H9 (cell line): ENCODE measurements around the gene SLF1. TPM values are rescaled to one million over a fixed set of nuclear protein-coding genes. Genes with fewer than 3 reads are reported as not detected.

ENCODE experiments used
- DNase-seq: peaks from one replicate; pipeline ENCODE4 v3.0.0-alpha.2; 2017
- H2AFZ ChIP-seq: one replicate; pipeline ENCODE4 v1.6.1; 2013; ENCODE audit warnings: mild to moderate bottlenecking, low read length, control low read depth, moderate library complexity
- H2AK5ac ChIP-seq: 2 replicates; pipeline ENCODE4 v1.6.1; 2013; ENCODE audit warnings: low read length, control low read depth, mixed read lengths; ENCODE audit not compliant: insufficient read length
- H2BK120ac ChIP-seq: one replicate; pipeline ENCODE4 v1.6.1; 2013; ENCODE audit warnings: low read depth, mild to moderate bottlenecking, low read length, control low read depth, inconsistent platforms; ENCODE audit not compliant: poor library complexity, severe bottlenecking
- H2BK12ac ChIP-seq: 2 replicates; pipeline ENCODE4 v1.6.1; 2013; ENCODE audit warnings: low read length, control low read depth, mixed read lengths, low read depth; ENCODE audit not compliant: insufficient read length
- H2BK15ac ChIP-seq: 2 replicates; pipeline ENCODE4 v1.6.1; 2013; ENCODE audit warnings: low read depth, low read length, control low read depth
- H2BK20ac ChIP-seq: one replicate; pipeline ENCODE4 v1.6.1; 2013; ENCODE audit warnings: low read depth, mild to moderate bottlenecking, low read length, control low read depth, inconsistent platforms; ENCODE audit not compliant: poor library complexity, severe bottlenecking
- H2BK5ac ChIP-seq: 2 replicates; pipeline ENCODE4 v1.6.1; 2013; ENCODE audit warnings: low read length, control low read depth, mixed read lengths; ENCODE audit not compliant: insufficient read length
- H3K14ac ChIP-seq: 2 replicates; pipeline ENCODE4 v1.6.1; 2013; ENCODE audit warnings: low read length, control low read depth; ENCODE audit not compliant: insufficient read depth
- H3K18ac ChIP-seq: 2 replicates; pipeline ENCODE4 v1.6.1; 2013; ENCODE audit warnings: low read depth, mild to moderate bottlenecking, mixed read lengths, low read length, control low read depth; ENCODE audit not compliant: insufficient read length
- H3K23ac ChIP-seq: 2 replicates; pipeline ENCODE4 v1.6.1; 2013; ENCODE audit warnings: low read length, control low read depth, mixed read lengths, low read depth; ENCODE audit not compliant: insufficient read length
- H3K23me2 ChIP-seq: 2 replicates; pipeline ENCODE4 v1.6.1; 2013; ENCODE audit warnings: low read depth, mild to moderate bottlenecking, mixed read lengths, low read length, control low read depth; ENCODE audit not compliant: insufficient read length, poor library complexity, severe bottlenecking
- H3K27ac ChIP-seq: 2 replicates; pipeline ENCODE4 v1.5.1; 2013; ENCODE audit warnings: low read length, control low read depth, mixed read lengths, low read depth; ENCODE audit not compliant: insufficient read length
- H3K27me3 ChIP-seq: 2 replicates; pipeline ENCODE4 v1.6.1; 2013; ENCODE audit warnings: low read length, control low read depth, inconsistent platforms; ENCODE audit not compliant: insufficient read depth
- H3K4ac ChIP-seq: 2 replicates; pipeline ENCODE4 v1.6.1; 2013; ENCODE audit warnings: low read depth, mild to moderate bottlenecking, control low read depth, inconsistent platforms, low read length, moderate library complexity
- H3K4me1 ChIP-seq: 2 replicates; pipeline ENCODE4 v1.6.1; 2013; ENCODE audit warnings: low read length, control low read depth, inconsistent platforms; ENCODE audit not compliant: insufficient read depth
- H3K4me2 ChIP-seq: 2 replicates; pipeline ENCODE4 v1.6.1; 2013; ENCODE audit warnings: low read length, control low read depth, mixed read lengths; ENCODE audit not compliant: insufficient read length, insufficient read depth
- H3K56ac ChIP-seq: 2 replicates; pipeline ENCODE4 v1.6.1; 2013; ENCODE audit warnings: low read depth, mild to moderate bottlenecking, mixed read lengths, low read length, control low read depth; ENCODE audit not compliant: insufficient read length
- H3K79me1 ChIP-seq: 2 replicates; pipeline ENCODE4 v1.6.1; 2013; ENCODE audit warnings: low read depth, mild to moderate bottlenecking, moderate library complexity, low read length, control low read depth, inconsistent platforms; ENCODE audit not compliant: insufficient read depth, poor library complexity, severe bottlenecking
- H3K79me2 ChIP-seq: 2 replicates; pipeline ENCODE4 v1.6.1; 2013; ENCODE audit warnings: low read length, control low read depth, inconsistent platforms; ENCODE audit not compliant: insufficient read depth
- H3K9ac ChIP-seq: 2 replicates; pipeline ENCODE4 v1.6.1; 2013; ENCODE audit warnings: low read length, control low read depth, mixed read lengths; ENCODE audit not compliant: insufficient read length; ENCODE audit errors: extremely low read depth
- H3K9me3 ChIP-seq: one replicate; pipeline ENCODE4 v1.6.1; 2013; ENCODE audit warnings: low read depth, low read length, inconsistent platforms; ENCODE audit not compliant: control insufficient read depth
- H3T11ph ChIP-seq: one replicate; pipeline ENCODE4 v1.6.1; 2013; ENCODE audit warnings: mild to moderate bottlenecking, low read length, control low read depth, inconsistent platforms
- H4K20me1 ChIP-seq: one replicate; pipeline ENCODE4 v1.6.1; 2013; ENCODE audit not compliant: control insufficient read depth, insufficient read length, insufficient read depth
- H4K5ac ChIP-seq: 2 replicates; pipeline ENCODE4 v1.6.1; 2013; ENCODE audit warnings: low read depth, mild to moderate bottlenecking, mixed read lengths, low read length, control low read depth; ENCODE audit not compliant: insufficient read length
- H4K8ac ChIP-seq: replicated peaks from 2 replicates; pipeline ENCODE4 v1.6.1; 2013; ENCODE audit warnings: low read length, control low read depth, mixed read lengths, low read depth; ENCODE audit not compliant: insufficient read length
- H4K91ac ChIP-seq: 2 replicates; pipeline ENCODE4 v1.6.1; 2013; ENCODE audit warnings: low read depth, mild to moderate bottlenecking, moderate library complexity, mixed read lengths, low read length, control low read depth; ENCODE audit not compliant: insufficient read length
- H3K27ac Mint-ChIP-seq, 3 experiments: 2 replicates in 2 of 3; 3 replicates in 1 of 3; pipeline ENCODE4 v1.8.0; 2020 to 2021; ENCODE audit warnings: mixed read lengths in 3 of 3, mild to moderate bottlenecking in 1 of 3, moderate library complexity in 1 of 3
- H3K27me3 Mint-ChIP-seq: 2 replicates; pipeline ENCODE4 v1.8.0; 2021; ENCODE audit warnings: low read depth, mild to moderate bottlenecking, moderate library complexity, mixed read lengths
- H3K36me3 Mint-ChIP-seq, 3 experiments: 2 replicates in 2 of 3; 3 replicates in 1 of 3; pipeline ENCODE4 v1.8.0; 2020 to 2021; ENCODE audit warnings: low read depth in 3 of 3, mixed read lengths in 3 of 3; ENCODE audit not compliant: insufficient read depth in 1 of 3
- H3K4me1 Mint-ChIP-seq, 2 experiments: 2 replicates each; pipeline ENCODE4 v1.8.0; 2020; ENCODE audit warnings: mixed read lengths in 2 of 2
- H3K4me3 Mint-ChIP-seq, 2 experiments: 2 replicates in 1 of 2; 3 replicates in 1 of 2; pipeline ENCODE4 v1.8.0; 2020 to 2021; ENCODE audit warnings: mild to moderate bottlenecking in 2 of 2, mixed read lengths in 2 of 2, moderate library complexity in 1 of 2
- H3K9me3 Mint-ChIP-seq, 2 experiments: 2 replicates in 1 of 2; 3 replicates in 1 of 2; pipeline ENCODE4 v1.8.0; 2020; ENCODE audit warnings: mild to moderate bottlenecking in 2 of 2, mixed read lengths in 2 of 2, moderate library complexity in 1 of 2
- WGBS: extraction: QIAGEN DNeasy Blood & Tissue Kit; methylation state at CpG from one replicate; pipeline ENCODE4 v1.1.7; 2013; ENCODE audit warnings: missing lambda C conversion rate, low lambda C conversion rate, mixed read lengths; ENCODE audit not compliant: insufficient read length; ENCODE audit errors: extremely low coverage; 5-methylcytosine and 5-hydroxymethylcytosine counted together
- total RNA-seq: library from RNA; stranded (reverse); gene quantifications from 2 replicates; pipeline ENCODE4 v1.2.1, GENCODE V29; 2021
- TF ChIP-seq, protein P1 (sequence below): fragments of 200-600 bp; sonication (generic); conservative IDR thresholded peaks from 3 replicates; pipeline ENCODE4 v1.8.0; 2021; ENCODE audit warnings: antibody characterized with exemption, mild to moderate bottlenecking

Gene SLF1
- total RNA-seq, 1 experiment from 2014 or later = 12.5 TPM

- H3K14ac ChIP-seq = no peak overlapping the region
- H3K18ac ChIP-seq = no peak overlapping the region
- H2BK15ac ChIP-seq = no peak overlapping the region
- H2AFZ ChIP-seq = no peak overlapping the region
- no peak overlapping the region for H3K4me3 Mint-ChIP-seq
- H4K91ac ChIP-seq = no peak overlapping the region
- H3K23ac ChIP-seq = no peak overlapping the region
- H3K27me3 Mint-ChIP-seq = no peaks in the 10 kb centered on the region
- DNase-seq = no peak
- H2BK5ac ChIP-seq = no peak overlapping the region
- no peak overlapping the region for H4K5ac ChIP-seq
- TF ChIP-seq, protein P1, sequence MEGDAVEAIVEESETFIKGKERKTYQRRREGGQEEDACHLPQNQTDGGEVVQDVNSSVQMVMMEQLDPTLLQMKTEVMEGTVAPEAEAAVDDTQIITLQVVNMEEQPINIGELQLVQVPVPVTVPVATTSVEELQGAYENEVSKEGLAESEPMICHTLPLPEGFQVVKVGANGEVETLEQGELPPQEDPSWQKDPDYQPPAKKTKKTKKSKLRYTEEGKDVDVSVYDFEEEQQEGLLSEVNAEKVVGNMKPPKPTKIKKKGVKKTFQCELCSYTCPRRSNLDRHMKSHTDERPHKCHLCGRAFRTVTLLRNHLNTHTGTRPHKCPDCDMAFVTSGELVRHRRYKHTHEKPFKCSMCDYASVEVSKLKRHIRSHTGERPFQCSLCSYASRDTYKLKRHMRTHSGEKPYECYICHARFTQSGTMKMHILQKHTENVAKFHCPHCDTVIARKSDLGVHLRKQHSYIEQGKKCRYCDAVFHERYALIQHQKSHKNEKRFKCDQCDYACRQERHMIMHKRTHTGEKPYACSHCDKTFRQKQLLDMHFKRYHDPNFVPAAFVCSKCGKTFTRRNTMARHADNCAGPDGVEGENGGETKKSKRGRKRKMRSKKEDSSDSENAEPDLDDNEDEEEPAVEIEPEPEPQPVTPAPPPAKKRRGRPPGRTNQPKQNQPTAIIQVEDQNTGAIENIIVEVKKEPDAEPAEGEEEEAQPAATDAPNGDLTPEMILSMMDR = no peak
- no peak overlapping the region for H2AK5ac ChIP-seq
- H3K79me1 ChIP-seq = peaks cover 4% of the 10 kb centered on the region
- no peak overlapping the region; a peak in 1 of 7 replicates for H3K27ac Mint-ChIP-seq
- H4K20me1 ChIP-seq = no peaks in the 10 kb centered on the region
- H2BK12ac ChIP-seq = no peak overlapping the region
- H3K4me1 Mint-ChIP-seq = peaks cover 23 to 24% of the 10 kb centered on the region in 2 experiments
- WGBS = no CpG with 5 or more reads among the region's 5 CpGs
- H3K79me2 ChIP-seq = peaks cover 2% of the 10 kb centered on the region; the same call in 1 of the 2 replicates
- no peak overlapping the region for H2BK20ac ChIP-seq
- H4K8ac ChIP-seq = no peak overlapping the region
- no peaks in the 10 kb centered on the region for H3K27me3 ChIP-seq
- no peak overlapping the region for H3K27ac ChIP-seq
- no peak overlapping the region for H3K4ac ChIP-seq
- no peak overlapping the region for H2BK120ac ChIP-seq
- H3K23me2 ChIP-seq = peaks cover 11% of the 10 kb centered on the region
- H3K36me3 Mint-ChIP-seq = no peaks in the 10 kb centered on the region
- H3T11ph ChIP-seq = no peak overlapping the region
- no peak overlapping the region for H3K56ac ChIP-seq
- peaks cover 2% of the 10 kb centered on the region; the same call in 1 of the 2 replicates for H3K4me1 ChIP-seq
- no peak overlapping the region for H3K9ac ChIP-seq
- H3K9me3 Mint-ChIP-seq = no peaks in the 10 kb centered on the region
- H3K9me3 ChIP-seq = no peaks in the 10 kb centered on the region
- H3K4me2 ChIP-seq = no peak overlapping the region
These were observed 1.8 kb downstream of the SLF1 start for GRCh38 chr5:94620256-94620655.
